ENCODE results near the gene SIM1.
"Not testable (repeated sequence)": the region's sequence is repeated elsewhere in the genome, so short reads cannot be mapped to it uniquely, and the experiment has no call there.

The SIM1 gene

GRCh38 chr6:100426241-100426640 lies 38.5 kb downstream of the SIM1 start:
- no peak for DNase-seq

- DNase-seq = no peak
These were observed 44.0 kb downstream of the SIM1 start for GRCh38 chr6:100420711-100421110.

GRCh38 chr6:100417036-100417435 lies 47.7 kb downstream of the SIM1 start:
- DNase-seq = no peak

GRCh38 chr6:100415768-100416167 lies 49.0 kb downstream of the SIM1 start:
- no peak for DNase-seq

GRCh38 chr6:100412872-100413271 lies 51.8 kb downstream of the SIM1 start:
- DNase-seq = no peak

- DNase-seq = no peak
These were observed 60.7 kb downstream of the SIM1 start for GRCh38 chr6:100404051-100404450.

GRCh38 chr6:100393493-100393892 lies 71.2 kb downstream of the SIM1 start:
- no peak for DNase-seq

- no peak for DNase-seq
These were observed 72.3 kb downstream of the SIM1 start for GRCh38 chr6:100392423-100392822.

- DNase-seq = no peak
These were observed 75.7 kb downstream of the SIM1 start for GRCh38 chr6:100388868-100389519.

GRCh38 chr6:100382767-100383195 lies 81.9 kb downstream of the SIM1 start:
- DNase-seq = no peak

- no peak for DNase-seq
These were observed 82.7 kb downstream of the SIM1 start for GRCh38 chr6:100382031-100382430.

- DNase-seq = no peak
These were observed 83.6 kb downstream of the SIM1 start for GRCh38 chr6:100381111-100381510.

GRCh38 chr6:100379386-100379785 lies 85.3 kb downstream of the SIM1 start:
- no peak for DNase-seq

- no peak for DNase-seq
These were observed 86.1 kb downstream of the SIM1 start for GRCh38 chr6:100378576-100378975.

GRCh38 chr6:100376103-100376502 lies 88.6 kb downstream of the SIM1 start:
- no peak for DNase-seq

GRCh38 chr6:100372326-100373091 lies 92.2 kb downstream of the SIM1 start:
- no peak for DNase-seq

GRCh38 chr6:100371591-100371990 lies 93.1 kb downstream of the SIM1 start:
- DNase-seq = no peak

GRCh38 chr6:100370265-100370664 lies 94.5 kb downstream of the SIM1 start:
- no peak for DNase-seq

- no peak for DNase-seq
These were observed 98.3 kb downstream of the SIM1 start for GRCh38 chr6:100366419-100366818.

GRCh38 chr6:100363651-100364050 lies 101.1 kb downstream of the SIM1 start:
- DNase-seq = no peak

GRCh38 chr6:100354736-100355641 lies 109.7 kb downstream of the SIM1 start:
- DNase-seq = not testable (repeated sequence)

- DNase-seq = no peak
These were observed 111.3 kb downstream of the SIM1 start for GRCh38 chr6:100353276-100354015.

GRCh38 chr6:100350139-100350538 lies 114.6 kb downstream of the SIM1 start:
- DNase-seq = no peak

Data from CD4-positive, alpha-beta T cell treated with Interleukin-12 subunit alpha and Interleukin-12 subunit beta, for 1 hour (primary cell).